ENCODE results near the gene DOK7.

Gene DOK7

GRCh38 chr4:3462790-3463415, at the start of gene DOK7:
DOK7 (plus strand) TSS chr4:3463306; CDS start chr4:3463376, 70 bp downstream.
- no peak for DNase-seq

GRCh38 chr4:3413675-3414420, 49.3 kb upstream of the DOK7 start:
- DNase-seq: no peak

DNA sequence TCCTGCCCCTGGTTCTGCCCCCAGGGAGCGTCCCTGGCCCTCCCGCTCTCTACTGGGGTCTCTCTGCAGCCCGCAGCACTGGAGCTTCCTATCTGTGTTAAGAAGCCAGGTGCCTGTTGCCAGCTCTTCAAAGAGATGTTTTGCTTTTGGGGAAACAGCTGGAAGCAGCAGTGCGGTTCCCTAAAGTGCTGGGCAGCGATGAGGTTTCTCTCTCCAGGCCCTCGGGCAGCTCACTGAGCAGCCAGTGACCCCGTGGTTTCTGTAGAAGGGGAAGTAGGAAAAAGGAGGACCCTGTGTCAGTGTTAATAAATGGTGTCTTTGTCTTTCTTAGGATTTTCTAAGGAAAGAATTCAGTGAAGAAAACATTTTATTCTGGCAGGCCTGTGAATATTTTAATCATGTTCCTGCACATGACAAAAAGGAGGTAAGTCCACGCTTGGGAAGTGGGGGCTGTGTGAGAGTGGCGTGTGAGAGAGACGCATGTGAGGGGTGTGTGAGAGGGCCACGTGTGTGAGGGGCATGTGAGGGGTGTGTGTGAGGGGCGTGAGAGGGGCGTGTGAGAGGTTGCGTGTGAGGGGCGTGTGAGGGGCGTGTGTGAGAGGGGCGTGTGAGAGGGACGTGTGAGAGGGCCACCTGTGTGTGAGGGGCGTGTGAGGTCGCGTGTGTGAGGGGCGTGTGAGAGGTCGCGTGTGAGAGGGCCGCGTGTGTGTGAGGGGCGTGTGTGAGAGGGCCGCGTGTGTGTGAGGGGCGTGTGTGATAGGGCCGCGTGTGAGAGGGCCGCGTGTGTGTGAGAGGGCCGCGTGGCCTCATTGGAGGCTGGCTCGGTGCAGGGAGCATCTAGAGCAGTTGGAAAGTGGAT, 48.5 kb upstream of the DOK7 start:
- DNase-seq: no peak

DNA sequence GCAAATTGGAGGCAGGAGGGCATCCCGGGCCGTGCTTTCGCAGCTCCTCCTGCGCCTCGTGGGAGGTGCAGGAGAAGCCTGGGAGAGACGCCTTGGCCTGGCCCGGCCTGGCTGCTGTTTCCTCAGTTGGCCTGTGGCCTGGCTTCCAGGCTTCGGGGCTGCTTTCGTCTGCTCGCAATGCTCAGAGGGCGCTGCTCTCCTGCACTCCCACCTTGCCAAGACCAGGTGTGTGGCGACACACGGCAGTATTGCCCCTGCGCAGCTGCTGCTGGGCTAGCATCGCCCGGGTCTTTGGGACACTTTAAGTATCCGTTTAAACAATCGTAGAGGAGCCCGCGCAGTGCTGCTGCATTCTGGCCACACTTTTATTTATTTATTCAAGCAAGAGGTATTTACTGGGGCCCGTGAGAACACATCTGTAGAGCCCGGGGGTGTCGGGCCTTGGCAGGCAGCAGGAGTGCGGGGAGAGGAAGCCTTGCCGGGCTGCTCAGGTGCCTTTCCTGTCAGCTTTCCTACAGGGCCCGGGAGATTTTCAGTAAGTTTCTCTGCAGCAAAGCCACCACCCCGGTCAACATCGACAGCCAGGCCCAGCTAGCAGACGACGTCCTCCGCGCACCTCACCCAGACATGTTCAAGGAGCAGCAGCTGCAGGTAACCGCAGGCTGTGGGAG, 47.5 kb upstream of the DOK7 start:
- no peak for DNase-seq

DNA sequence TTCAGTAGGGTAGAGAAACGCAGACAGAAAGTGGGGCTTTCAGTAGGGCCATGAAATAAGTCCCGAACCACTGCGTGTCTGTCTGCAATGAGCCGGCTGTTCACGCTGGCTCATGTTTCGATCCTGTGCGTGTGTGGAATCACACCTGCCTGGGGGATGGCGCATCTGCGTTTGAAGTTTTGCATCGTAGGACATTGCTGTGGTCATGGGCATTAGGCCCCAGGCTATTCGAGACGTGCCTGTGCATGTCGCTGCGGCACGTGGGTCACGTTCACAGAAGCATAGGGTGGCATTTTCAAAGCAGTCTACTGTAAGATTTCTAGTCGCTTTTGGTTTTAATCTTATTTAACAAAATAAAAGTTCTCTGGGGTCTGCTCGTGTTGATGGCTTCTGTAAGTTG, 46.8 kb upstream of the DOK7 start:
- DNase-seq: no peak

- no peak for DNase-seq
These were observed 46.3 kb upstream of the DOK7 start for GRCh38 chr4:3416821-3417221.

- no peak for DNase-seq
These were observed 45.7 kb upstream of the DOK7 start for GRCh38 chr4:3417448-3417847.

DNA sequence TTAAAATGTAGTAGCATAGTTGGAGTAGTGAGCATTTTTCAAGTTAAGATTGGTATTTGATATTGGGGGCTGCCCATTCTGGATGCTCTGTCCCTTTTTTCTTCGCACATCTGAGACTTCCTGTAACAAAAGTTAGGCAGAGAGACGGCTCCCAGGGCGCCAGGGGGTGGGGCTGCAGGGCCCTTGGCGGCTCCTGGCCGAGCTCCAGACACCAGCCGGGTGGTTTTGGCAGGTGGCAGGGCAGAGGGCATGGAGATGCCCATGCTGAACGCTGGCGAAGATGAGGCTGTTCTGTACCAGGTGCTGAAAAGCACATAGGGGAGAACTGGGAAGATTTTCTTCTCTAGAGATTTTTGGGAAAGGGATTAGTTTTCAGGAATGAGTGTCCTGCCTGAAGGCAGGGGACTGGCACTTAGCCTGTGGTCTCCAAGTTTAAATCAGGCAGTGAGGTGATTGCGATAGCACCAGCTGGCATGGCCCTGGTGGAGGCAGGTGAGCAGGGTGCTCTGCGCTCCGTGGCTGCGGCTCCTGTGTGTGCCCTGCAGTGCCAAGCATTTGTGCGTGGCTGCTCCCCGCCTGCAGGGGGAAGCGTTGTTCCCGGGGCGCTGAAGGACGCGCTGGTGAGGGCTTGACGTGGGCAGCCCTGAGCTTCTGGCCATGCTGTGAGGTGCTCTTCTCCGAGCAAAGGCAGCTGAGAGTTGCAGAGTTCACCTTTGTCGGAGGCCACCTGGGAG, 44.9 kb upstream of the DOK7 start:
- DNase-seq: no peak

DNA sequence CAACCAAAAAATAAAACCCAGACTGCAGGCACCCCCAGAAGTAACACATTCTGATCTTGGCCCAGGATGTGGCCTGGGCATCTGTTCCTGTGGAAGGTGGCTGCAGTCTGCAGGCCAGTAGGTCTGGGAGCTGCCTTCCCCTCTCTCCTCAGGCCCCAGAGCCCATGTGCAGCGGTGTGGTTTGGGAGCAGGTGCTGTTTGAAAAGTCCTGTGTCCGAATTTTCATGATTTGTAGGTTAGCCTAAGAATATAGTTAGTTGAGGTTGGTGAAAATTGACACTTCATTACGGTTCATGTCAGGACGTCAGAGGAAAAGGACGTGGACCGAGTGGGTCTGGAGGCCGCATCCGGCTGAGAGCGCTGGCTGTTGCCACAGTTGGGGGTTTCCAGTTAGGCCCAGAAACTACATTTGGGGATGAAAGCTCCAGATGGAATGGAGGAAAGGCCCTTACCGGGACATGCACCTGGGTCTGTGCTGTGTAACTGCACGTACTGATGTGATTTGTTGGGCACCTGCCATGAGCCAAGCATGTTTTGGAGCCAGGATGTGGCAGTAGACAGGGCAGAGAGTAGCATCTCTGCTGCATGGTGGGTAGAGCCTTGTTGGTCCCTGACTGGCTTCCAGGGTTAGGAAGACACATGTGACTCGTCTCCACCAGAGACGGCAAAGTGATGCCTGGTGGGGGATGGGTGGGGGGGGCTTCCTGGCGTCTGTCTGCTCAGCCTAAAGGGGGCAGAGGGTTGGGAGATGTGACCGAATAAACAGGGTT, 43.1 kb upstream of the DOK7 start:
- DNase-seq: no peak

DNA sequence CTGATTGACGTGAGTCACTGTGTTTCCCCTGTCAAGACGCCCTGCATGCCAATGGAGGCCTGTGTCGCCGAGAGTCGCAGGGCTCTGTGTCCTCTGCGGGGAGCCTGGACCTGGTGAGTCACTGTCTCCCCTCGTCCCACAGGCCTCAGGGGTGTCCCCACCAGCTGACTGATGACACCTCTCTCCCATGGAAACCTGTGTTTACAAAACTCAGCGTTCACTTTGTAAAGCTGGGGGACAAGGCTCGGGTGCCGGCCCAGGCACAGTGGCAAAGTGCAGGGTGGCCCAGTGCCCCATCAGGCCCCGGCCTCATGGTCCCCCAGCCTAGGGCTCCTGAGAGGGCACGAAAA, 42.5 kb upstream of the DOK7 start:
- no peak for DNase-seq

DNA sequence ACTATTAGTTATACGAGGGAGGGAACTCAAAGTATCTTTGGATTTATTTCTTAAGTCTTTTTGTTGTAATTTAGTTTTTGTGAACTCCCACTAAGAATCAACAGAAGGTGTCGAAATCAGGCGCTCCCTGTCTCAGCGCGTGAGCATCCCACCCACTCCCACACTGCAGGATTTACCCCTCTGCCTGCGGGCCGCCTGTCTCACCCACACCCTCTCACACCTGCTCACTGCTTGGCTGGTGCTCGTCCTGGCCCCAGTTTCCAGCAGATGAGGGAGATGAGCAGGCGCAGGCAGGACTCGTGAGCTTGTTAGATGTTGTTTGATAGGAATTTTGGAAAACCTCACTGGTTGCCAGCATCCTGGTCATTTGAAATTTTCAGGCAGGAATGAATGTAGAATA, 42.1 kb upstream of the DOK7 start:
- DNase-seq: no peak

DNA sequence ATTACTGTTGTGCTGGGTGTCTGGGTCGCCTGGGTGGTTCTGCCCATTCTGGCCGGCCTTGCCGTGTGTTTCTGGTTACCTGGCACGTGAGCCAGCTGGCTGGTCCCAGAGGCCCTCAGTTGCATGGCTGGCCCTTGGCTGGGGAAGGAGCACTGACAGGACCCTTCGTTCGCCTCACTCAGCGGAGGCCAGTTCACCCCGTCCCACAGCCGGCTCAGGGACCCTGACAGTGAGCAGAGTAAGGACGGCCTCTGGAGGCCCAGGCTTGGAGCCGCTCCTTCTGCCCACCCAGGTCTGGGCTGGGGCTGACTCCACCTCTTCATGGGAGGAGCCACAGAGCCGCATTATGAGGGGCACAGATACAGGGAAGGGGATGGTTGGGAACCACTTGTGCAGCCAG, 41.6 kb upstream of the DOK7 start:
- DNase-seq: no peak

- no peak for DNase-seq
These were observed 40.8 kb upstream of the DOK7 start for GRCh38 chr4:3422241-3422801.

DNA sequence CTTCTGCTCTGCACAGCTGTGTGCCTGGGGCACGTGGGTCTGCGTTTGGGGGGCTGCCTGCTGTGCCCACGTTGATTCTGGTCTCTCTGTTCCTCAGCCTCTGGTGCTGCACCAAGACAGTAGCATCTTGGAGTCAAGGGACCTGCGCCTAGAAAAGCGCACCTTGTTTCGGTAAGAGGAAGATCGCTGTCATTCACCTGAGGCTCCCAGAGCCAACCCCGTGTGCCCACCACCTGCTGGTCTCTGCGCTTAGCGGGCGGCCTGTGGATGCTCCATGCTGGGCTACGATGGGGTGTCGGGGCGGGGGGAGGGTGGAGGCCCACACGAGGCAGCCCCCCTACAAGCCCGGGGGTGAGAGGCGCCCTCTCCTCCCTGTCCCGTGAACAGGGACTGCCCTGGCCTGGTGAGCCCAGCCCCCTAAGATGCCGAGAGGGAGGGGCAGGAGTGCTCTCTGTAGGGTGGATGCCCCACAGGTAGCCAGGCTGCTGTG, 40.3 kb upstream of the DOK7 start:
- DNase-seq: no peak

DNA sequence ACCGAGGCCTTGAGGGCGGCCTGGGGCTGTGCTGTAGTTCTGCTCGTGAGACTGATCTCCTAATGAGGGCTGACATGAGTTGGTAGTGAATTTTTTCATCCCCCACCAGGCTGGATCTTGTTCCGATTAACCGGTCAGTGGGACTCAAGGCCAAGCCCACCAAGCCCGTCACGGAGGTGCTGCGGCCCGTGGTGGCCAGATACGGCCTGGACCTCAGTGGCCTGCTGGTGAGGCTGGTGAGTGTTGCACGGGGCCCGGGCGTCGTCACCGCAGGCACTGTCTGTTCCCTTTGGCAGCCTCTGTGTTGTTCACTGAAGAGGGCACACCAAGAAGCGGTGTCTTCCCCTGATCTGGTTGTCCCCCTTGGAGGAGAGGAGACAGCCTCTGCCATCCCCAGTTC, 39.7 kb upstream of the DOK7 start:
- no peak for DNase-seq

GRCh38 chr4:3423952-3424351, 39.2 kb upstream of the DOK7 start:
- no peak for DNase-seq

- DNase-seq: no peak
These were observed 38.5 kb upstream of the DOK7 start for GRCh38 chr4:3424522-3425095.

DNA sequence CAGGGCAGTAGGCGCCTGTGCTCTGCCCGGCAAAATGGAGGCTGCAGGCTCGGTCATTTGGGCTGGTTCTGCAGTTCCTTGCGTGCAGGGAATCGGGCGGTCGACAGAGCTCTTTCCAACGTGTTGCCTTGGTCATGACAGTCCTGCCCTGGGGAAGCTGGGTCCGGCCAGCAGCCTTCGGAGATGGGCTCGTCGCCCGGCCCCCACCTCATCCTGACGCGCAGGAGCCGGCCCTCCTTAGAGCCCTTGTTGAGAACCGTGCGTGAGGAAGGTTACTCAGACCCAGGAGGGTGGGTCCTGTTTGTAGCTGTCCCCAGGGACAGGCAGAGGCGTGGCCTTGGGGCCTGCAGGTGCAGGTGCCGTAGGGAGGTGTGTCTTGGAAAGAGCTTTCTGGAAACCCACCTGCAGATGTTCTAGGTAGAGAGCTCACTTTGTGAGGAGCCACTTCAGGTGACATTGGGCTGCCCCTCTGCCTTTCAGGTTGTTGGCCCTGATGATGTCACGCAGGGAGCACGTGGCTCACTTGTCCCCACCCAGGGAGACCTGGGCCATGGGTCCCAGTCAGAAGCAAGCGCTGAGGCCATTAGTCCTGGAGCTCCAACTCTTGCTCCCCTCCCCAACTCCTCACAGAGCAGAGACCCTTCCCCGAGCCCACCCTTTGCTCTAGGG, 36.5 kb upstream of the DOK7 start:
- DNase-seq: no peak

DNA sequence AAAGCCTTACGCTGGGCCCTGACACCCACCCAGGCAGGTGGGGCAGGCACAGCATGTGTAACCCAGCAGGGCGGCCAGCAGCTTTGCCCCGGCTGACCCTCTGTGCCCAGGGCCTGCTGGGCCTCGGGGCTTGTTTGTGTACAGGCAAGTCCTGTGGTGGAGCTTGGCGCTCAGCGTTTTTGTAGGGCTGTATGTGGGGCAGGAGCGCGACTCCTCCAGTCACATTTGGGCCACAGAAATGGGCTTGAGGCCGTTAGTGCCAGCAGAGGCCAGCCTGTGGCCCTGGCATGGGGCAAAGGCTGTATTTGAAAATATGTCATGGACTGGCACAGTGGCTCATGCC, 36.0 kb upstream of the DOK7 start:
- DNase-seq: no peak

- DNase-seq: no peak
These were observed 35.2 kb upstream of the DOK7 start for GRCh38 chr4:3427706-3428446.
